Gastrocnemius medialis (tissue), 4 donors: Measurements from ENCODE around the gene CAMLG.

Experiments used
- CTCF ChIP-seq, 5 experiments: fragments of 450-650 bp in 3 of 5; fragments of 200-600 bp in 2 of 5; sonication (generic) in 2 of 5; IDR thresholded peaks in 4 of 5; conservative IDR thresholded peaks in 1 of 5; 1 replicate in 4 of 5; 2 replicates in 1 of 5; pipeline ENCODE4 v1.5.1; 2016 to 2019; ENCODE audit warnings: antibody characterized with exemption in 5 of 5, mild to moderate bottlenecking in 3 of 5, moderate library complexity in 3 of 5
- POLR2A ChIP-seq, 2 donors: fragments of 450-650 bp; IDR thresholded peaks; one replicate each; pipeline ENCODE4 v1.6.1; 2017; ENCODE audit warnings: antibody characterized with exemption in 2 of 2, mild to moderate bottlenecking in 2 of 2, moderate library complexity in 2 of 2

DNA sequence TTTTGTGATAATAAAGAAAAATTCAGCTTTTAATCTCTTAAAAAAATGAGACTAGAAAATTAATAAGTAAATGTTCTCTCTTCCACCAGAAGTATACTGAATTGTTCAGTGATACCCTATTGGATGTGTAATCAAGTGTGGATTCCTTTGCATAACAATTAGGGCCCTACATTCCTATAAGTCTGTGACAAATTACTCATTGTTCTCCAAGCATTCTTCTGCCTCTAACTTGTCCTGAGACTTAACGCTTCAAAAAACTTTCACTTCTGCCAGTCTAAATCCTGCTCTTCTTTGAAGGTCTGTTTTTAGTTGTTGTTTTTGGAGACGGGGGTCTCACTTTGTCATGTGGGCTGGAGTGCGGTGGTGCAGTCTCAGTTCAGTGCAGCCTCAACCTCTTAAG, 11.1 kb downstream of the CAMLG start:
- no peak for TF ChIP-seq POLR2A (IDR thresholded peaks at IDR 0.05)
- no peak for TF ChIP-seq CTCF (IDR thresholded peaks at IDR 0.05 in 4 of 5, conservative IDR thresholded peaks at IDR 0.05 in 1 of 5)
